Measurements from ENCODE around the gene HNRNPH3.
"Not testable (repeated sequence)": the region's sequence is repeated elsewhere in the genome, so short reads cannot be mapped to it uniquely, and the experiment has no call there.

HNRNPH3 gene

GRCh38 chr10:68318331-68319059, 13.4 kb upstream of the HNRNPH3 start (continued):
- no peak for TF ChIP-seq IKZF3 (tag by site-specific recombination; IDR thresholded peaks at IDR 0.05)

- POLR2A ChIA-PET: interaction anchor here (2.0 kb wide), 1 partner anchor 8 kb away, joined by 5 read pairs; the partner anchor contains the start of gene HNRNPH3
- H3K36me3 ChIP-seq (ENCODE audit: control insufficient read depth in 2 of 2, insufficient read depth in 1 of 2, low read length in 2 of 2); CTCF ChIA-PET; H3K9me3 ChIP-seq (ENCODE audit: control insufficient read depth, insufficient read depth, low read depth, low read length); H3K4me1 ChIP-seq (ENCODE audit: control insufficient read depth, insufficient read depth, low read length); H3K4me3 ChIP-seq (ENCODE audit: low read depth, low read length); H3K27ac ChIP-seq (ENCODE audit: extremely low read depth, low read depth, low read length): not testable (repeated sequence)
- TF ChIP-seq ZBTB11 (tag by site-specific recombination; conservative IDR thresholded peaks at IDR 0.05; ENCODE audit: low read depth): peak; percentile 63
- TF ChIP-seq ZNF266 (tag by site-specific recombination; IDR thresholded peaks at IDR 0.05; ENCODE audit: low read depth): peak; percentile 60; the same call in 1 of the 2 replicates
- 0 out of 2 replicates have a peak, but pooled peaks have one; percentile 28 for TF ChIP-seq ZNF354C (tag by site-specific recombination; IDR thresholded peaks at IDR 0.05; ENCODE audit: borderline replicate concordance, low read depth)
- TF ChIP-seq AEBP2 (tag by site-specific recombination; IDR thresholded peaks at IDR 0.05; ENCODE audit: borderline replicate concordance): peak; percentile 59; the same call in 1 of the 2 replicates
- 0 out of 2 replicates have a peak, but pooled peaks have one; percentile 40 for TF ChIP-seq ZBTB8A (tag by site-specific recombination; IDR thresholded peaks at IDR 0.05)
- TF ChIP-seq ZNF791 (tag by site-specific recombination; IDR thresholded peaks at IDR 0.05): 0 out of 2 replicates have a peak, but pooled peaks have one; percentile 37
- TF ChIP-seq ZXDB (tag by site-specific recombination; IDR thresholded peaks at IDR 0.05): peak; percentile 24; the same call in 1 of the 2 replicates
- peak; percentile 67 for TF ChIP-seq ZNF140 (tag by site-specific recombination; IDR thresholded peaks at IDR 0.05)
- TF ChIP-seq ZNF560 (tag by site-specific recombination; IDR thresholded peaks at IDR 0.05; ENCODE audit: borderline replicate concordance): 0 out of 2 replicates have a peak, but pooled peaks have one; percentile 26
- TF ChIP-seq ZNF426 (tag by site-specific recombination; IDR thresholded peaks at IDR 0.05): peak; percentile 59
- peak; percentile 45 for TF ChIP-seq ZNF510 (tag by site-specific recombination; IDR thresholded peaks at IDR 0.05; ENCODE audit: insufficient replicate concordance)
- TF ChIP-seq ZNF623 (tag by site-specific recombination; IDR thresholded peaks at IDR 0.05): peak; percentile 67
- 0 out of 2 replicates have a peak, but pooled peaks have one; percentile 56 for TF ChIP-seq ZNF664 (tag by site-specific recombination; IDR thresholded peaks at IDR 0.05)
- peak; percentile 36 for TF ChIP-seq ZNF654 (tag by site-specific recombination; IDR thresholded peaks at IDR 0.05; ENCODE audit: low read depth)
- peak; percentile 83 for TF ChIP-seq ZNF518A (tag by site-specific recombination; conservative IDR thresholded peaks at IDR 0.05; ENCODE audit: low read depth)
- peak; percentile 62 for TF ChIP-seq REST (tag by site-specific recombination; IDR thresholded peaks at IDR 0.05)
- 0 out of 2 replicates have a peak, but pooled peaks have one; percentile 42 for TF ChIP-seq ZBTB21 (tag by site-specific recombination; IDR thresholded peaks at IDR 0.05)
- peak; percentile 81 for TF ChIP-seq ZNF394 (tag by site-specific recombination; IDR thresholded peaks at IDR 0.05; ENCODE audit: borderline replicate concordance)
- peak; percentile 66; the same call in 1 of the 2 replicates for TF ChIP-seq ZNF433 (tag by site-specific recombination; IDR thresholded peaks at IDR 0.05; ENCODE audit: low read depth)
- 0 out of 2 replicates have a peak, but pooled peaks have one; percentile 60 for TF ChIP-seq ZNF404 (tag by site-specific recombination; IDR thresholded peaks at IDR 0.05)
These were observed 7.5 kb upstream of the HNRNPH3 start for GRCh38 chr10:68324396-68324795.

Measured in HEK293 (cell line).